Left ventricle myocardium inferior (tissue), 1 donor: ENCODE data around the gene PLCH1. TPM values are rescaled to one million over a fixed set of nuclear protein-coding genes. Genes with fewer than 3 reads are reported as not detected.

Source experiments
- DNase-seq: peaks from one replicate; pipeline ENCODE4 v3.0.0-alpha.2; 2020
- H3K27ac ChIP-seq: fragments of 200-600 bp; replicated peaks from 2 replicates; pipeline ENCODE4 v1.8.0; 2021
- H3K27me3 ChIP-seq: fragments of 200-600 bp; 2 replicates; pipeline ENCODE4 v1.8.0; 2021; ENCODE audit warnings: low read depth
- H3K36me3 ChIP-seq: fragments of 200-600 bp; 2 replicates; pipeline ENCODE4 v1.8.0; 2021
- H3K4me1 ChIP-seq: fragments of 200-600 bp; 2 replicates; pipeline ENCODE4 v1.8.0; 2021
- H3K4me3 ChIP-seq: fragments of 200-600 bp; 2 replicates; pipeline ENCODE4 v1.8.0; 2021; ENCODE audit warnings: mild to moderate bottlenecking, moderate library complexity
- H3K9me3 ChIP-seq: fragments of 200-600 bp; replicated peaks from 2 replicates; pipeline ENCODE4 v1.8.0; 2021
- intact Hi-C: fragments of 100-400 bp; cut with micrococcal nuclease; formaldehyde crosslinking; loops from one replicate; pipeline ENCODE4 v1.11.0; 2022
- total RNA-seq: library from RNA; stranded (reverse); fragmentation: NEBNext Ultra II Directional; extraction: Animal tissue kit (Norgen Biotek cat#: 25700); gene quantifications from one replicate; pipeline ENCODE4 v1.2.1, GENCODE V29; 2021
- TF ChIP-seq, protein P1 (sequence below): fragments of 200-600 bp; IDR thresholded peaks from 2 replicates; pipeline ENCODE4 v1.8.0; 2021; ENCODE audit warnings: antibody characterized with exemption, mild to moderate bottlenecking, borderline replicate concordance
- donor health status: DM: no; HTN: yes; CAD: no; lungs with severe emphysema.

Gene PLCH1
- total RNA-seq, 1 donor from 2014 or later = 0.85 TPM

GRCh38 chr3:155431856-155432570 lies 312.9 kb downstream of the PLCH1 start:
- no peak overlapping the region for H3K27ac ChIP-seq

GRCh38 chr3:155428563-155428962 lies 316.3 kb downstream of the PLCH1 start:
- DNase-seq = no peak
- H3K36me3 ChIP-seq = no peaks in the 10 kb centered on the region
- H3K27me3 ChIP-seq = no peaks in the 10 kb centered on the region
- intact Hi-C loops = no loop called here
- TF ChIP-seq, protein P1, sequence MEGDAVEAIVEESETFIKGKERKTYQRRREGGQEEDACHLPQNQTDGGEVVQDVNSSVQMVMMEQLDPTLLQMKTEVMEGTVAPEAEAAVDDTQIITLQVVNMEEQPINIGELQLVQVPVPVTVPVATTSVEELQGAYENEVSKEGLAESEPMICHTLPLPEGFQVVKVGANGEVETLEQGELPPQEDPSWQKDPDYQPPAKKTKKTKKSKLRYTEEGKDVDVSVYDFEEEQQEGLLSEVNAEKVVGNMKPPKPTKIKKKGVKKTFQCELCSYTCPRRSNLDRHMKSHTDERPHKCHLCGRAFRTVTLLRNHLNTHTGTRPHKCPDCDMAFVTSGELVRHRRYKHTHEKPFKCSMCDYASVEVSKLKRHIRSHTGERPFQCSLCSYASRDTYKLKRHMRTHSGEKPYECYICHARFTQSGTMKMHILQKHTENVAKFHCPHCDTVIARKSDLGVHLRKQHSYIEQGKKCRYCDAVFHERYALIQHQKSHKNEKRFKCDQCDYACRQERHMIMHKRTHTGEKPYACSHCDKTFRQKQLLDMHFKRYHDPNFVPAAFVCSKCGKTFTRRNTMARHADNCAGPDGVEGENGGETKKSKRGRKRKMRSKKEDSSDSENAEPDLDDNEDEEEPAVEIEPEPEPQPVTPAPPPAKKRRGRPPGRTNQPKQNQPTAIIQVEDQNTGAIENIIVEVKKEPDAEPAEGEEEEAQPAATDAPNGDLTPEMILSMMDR = no peak
- H3K27ac ChIP-seq = no peak overlapping the region
- H3K4me1 ChIP-seq = no peaks in the 10 kb centered on the region
- peaks cover 43% of the 10 kb centered on the region for H3K9me3 ChIP-seq
- H3K4me3 ChIP-seq = no peak overlapping the region

More at GRCh38 chr3:155431856-155432570, 312.9 kb downstream of the PLCH1 start:
- Histone ChIP-seq H3K9me3 (peaks cover 27% of the 10 kb centered on the region), H3K4me3 (no peak overlapping the region), H3K27me3 (no peaks in the 10 kb centered on the region), H3K4me1 (no peaks in the 10 kb centered on the region), H3K36me3 (no peaks in the 10 kb centered on the region)
- intact Hi-C loops = no loop called here
- TF ChIP-seq, protein P1 = no peak
- DNase-seq = no peak

DNA sequence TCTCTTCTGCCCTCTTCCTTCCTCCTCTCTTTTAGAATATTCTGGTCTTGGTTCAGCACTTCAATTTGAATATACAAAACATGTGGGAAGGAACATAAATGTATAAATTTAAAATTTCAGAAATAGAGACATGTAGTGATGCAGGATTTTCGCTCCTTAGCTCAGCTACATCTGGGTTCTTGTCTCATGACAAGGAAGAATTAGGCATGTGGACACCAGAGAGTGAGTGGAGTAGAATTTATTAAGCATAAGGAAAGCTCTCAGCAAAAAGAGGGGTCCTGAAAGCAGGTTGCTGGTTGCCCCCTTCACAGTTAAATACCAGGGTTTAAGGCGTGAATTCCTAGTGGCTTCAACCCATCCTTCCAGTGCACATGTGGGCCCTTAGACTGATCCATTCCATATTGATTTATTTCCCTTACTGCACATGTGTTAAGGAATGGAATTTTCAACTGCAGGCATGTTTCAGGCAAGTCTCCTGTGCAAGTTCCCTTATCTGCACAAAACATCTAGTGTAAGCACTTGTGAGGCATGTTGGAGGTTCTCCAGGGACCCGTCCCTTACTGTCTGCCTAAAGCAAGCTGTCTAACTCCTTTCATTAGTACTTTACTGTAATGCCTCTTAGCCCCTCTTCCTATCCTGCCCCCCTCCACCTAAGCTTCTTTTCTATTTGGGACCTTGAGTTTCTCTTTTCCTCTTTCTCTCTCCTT lies 318.2 kb downstream of the PLCH1 start:
- no peak overlapping the region for H3K27ac ChIP-seq

DNA sequence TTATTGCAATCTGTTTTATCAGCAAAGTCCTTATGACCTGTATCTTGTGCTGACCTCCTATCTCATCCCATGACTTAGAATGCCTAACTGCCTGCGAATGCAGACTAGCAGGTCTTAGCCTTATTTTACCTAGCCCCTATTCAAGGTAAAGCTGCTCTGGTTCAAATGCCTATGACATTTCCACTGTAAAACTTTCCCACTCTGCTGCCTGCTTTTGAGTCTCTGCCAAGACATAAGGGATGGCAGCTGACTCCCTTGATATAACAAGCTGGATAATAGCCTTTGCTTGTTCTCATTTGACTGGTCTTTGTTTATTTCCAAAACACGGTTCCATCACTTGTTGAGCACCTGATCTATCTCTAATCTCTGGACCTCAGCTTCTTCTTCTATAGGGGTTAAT lies 319.5 kb downstream of the PLCH1 start:
- intact Hi-C loops = no loop called here
- no peak overlapping the region for H3K27ac ChIP-seq
- peaks cover 43% of the 10 kb centered on the region for H3K9me3 ChIP-seq
- no peaks in the 10 kb centered on the region for H3K36me3 ChIP-seq
- TF ChIP-seq, protein P1 = no peak
- no peak overlapping the region for H3K4me3 ChIP-seq
- no peaks in the 10 kb centered on the region for H3K4me1 ChIP-seq
- no peak for DNase-seq
- no peaks in the 10 kb centered on the region for H3K27me3 ChIP-seq

More for the DNA sequence above, 318.2 kb downstream of the PLCH1 start:
- no peak for DNase-seq
- H3K4me1 ChIP-seq = no peaks in the 10 kb centered on the region
- intact Hi-C loops = no loop called here
- no peak overlapping the region for H3K4me3 ChIP-seq
- no peaks in the 10 kb centered on the region for H3K36me3 ChIP-seq
- TF ChIP-seq, protein P1 = no peak
- H3K9me3 ChIP-seq = peaks cover 43% of the 10 kb centered on the region
- H3K27me3 ChIP-seq = no peaks in the 10 kb centered on the region

DNA sequence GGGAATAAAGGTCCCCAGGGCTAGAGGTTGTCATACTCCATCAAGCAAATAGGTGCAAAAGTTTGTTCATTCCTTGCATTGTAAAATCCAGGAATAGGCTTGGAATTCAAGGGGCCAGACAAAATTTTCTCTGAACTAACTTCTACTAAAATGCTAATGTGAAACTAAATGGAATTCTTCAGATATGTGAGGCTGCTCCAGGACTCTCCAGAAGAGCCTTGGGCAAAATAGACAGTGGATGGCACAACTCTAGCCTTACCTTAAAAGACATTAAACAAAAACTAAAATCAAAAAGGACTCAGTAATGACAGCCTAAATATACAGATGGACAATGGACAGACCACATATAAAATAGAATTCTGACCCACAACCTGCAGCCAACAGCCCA lies 320.6 kb downstream of the PLCH1 start:
- no peak overlapping the region for H3K4me3 ChIP-seq
- no peaks in the 10 kb centered on the region for H3K4me1 ChIP-seq
- H3K27me3 ChIP-seq = no peaks in the 10 kb centered on the region
- intact Hi-C loops = no loop called here
- DNase-seq = no peak
- H3K36me3 ChIP-seq = no peaks in the 10 kb centered on the region
- TF ChIP-seq, protein P1 = no peak
- H3K27ac ChIP-seq = no peak overlapping the region
- H3K9me3 ChIP-seq = peaks cover 39% of the 10 kb centered on the region
